Type B pancreatic cell (in vitro differentiated cells): ENCODE results near the gene CCBE1. TPM values are rescaled to one million over a fixed set of nuclear protein-coding genes. Genes with fewer than 3 reads are reported as not detected.
"Not testable (repeated sequence)": the region's sequence is repeated elsewhere in the genome, so short reads cannot be mapped to it uniquely, and the experiment has no call there.

ENCODE experiments used
- DNase-seq: peaks from one replicate; pipeline ENCODE4 v3.0.0; 2021; ENCODE audit warnings: mixed read lengths; ENCODE audit not compliant: unreplicated experiment; ENCODE audit errors: extremely low spot score
- H3K27ac Mint-ChIP-seq: 2 replicates; pipeline ENCODE4 v1.8.0; 2021; ENCODE audit warnings: mild to moderate bottlenecking, mixed read lengths
- H3K27me3 Mint-ChIP-seq: 2 replicates; pipeline ENCODE4 v1.8.0; 2021; ENCODE audit warnings: mixed read lengths
- H3K36me3 Mint-ChIP-seq: 2 replicates; pipeline ENCODE4 v1.8.0; 2021; ENCODE audit warnings: mixed read lengths
- H3K4me1 Mint-ChIP-seq: one replicate; pipeline ENCODE4 v1.8.0; 2021; ENCODE audit warnings: mixed read lengths; ENCODE audit not compliant: unreplicated experiment
- H3K4me3 Mint-ChIP-seq: 2 replicates; pipeline ENCODE4 v1.8.0; 2021; ENCODE audit warnings: mild to moderate bottlenecking, mixed read lengths
- H3K9me3 Mint-ChIP-seq: 2 replicates; pipeline ENCODE4 v1.8.0; 2021; ENCODE audit warnings: mixed read lengths
- total RNA-seq: library from RNA; stranded (reverse); gene quantifications from 2 replicates; pipeline ENCODE4 v1.2.1, GENCODE V29; 2021; ENCODE audit warnings: low replicate concordance
- TF ChIP-seq, protein P1 (sequence below): fragments of 200-600 bp; sonication (generic); conservative IDR thresholded peaks from 2 replicates; pipeline ENCODE4 v1.5.0; 2021; ENCODE audit warnings: antibody characterized with exemption, mild to moderate bottlenecking

Gene CCBE1
- total RNA-seq, 1 donor from 2014 or later: 51.3 TPM

DNA sequence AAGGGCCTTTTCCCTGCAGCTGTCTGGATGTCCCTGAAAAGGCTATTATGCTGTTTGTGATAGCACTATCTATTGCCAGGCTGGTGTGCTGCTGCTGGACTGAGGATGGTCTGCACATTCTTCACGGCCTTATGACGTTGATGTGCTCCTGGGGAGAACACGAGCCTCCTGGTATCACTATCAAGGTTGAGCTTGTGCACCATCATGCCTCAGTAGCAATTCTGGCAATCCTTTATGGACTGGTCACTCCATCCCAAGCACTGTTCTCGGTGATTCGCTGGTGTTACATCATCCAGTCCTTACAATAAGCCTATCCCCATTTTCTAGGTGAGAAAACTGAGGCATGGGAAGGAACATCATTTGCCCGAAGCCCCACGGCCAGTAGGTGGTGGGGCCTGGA lies 18.2 kb upstream of the CCBE1 start:
- Mint-ChIP-seq H3K4me3 (no peak overlapping the region), H3K27ac (no peak overlapping the region), H3K36me3 (no peaks in the 10 kb centered on the region)

DNA sequence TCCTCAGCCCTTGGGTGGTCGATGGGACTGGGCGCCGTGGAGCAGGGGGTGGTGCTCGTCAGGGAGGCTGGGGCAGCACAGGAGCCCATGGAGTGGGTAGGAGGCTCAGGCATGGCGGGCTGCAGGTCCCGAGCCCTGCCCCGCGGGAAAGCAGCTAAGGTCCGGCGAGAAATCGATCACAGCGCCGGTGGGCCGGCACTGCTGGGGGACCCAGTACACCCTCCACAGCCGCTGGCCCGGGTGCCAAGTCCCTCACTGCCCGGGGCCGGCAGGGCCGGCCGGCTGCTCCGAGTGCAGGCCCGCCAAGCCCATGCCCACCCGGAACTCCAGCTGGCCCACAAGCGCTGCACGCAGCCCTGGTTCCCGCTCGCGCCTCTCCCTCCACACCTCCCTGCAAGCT lies 16.9 kb upstream of the CCBE1 start:
- not testable (repeated sequence) for H3K4me3 Mint-ChIP-seq, DNase-seq, H3K27ac Mint-ChIP-seq, H3K36me3 Mint-ChIP-seq, H3K9me3 Mint-ChIP-seq
- peaks cover 15% of the 10 kb centered on the region for H3K27me3 Mint-ChIP-seq
- peaks cover 20% of the 10 kb centered on the region for H3K4me1 Mint-ChIP-seq

More for the DNA sequence above, 18.2 kb upstream of the CCBE1 start:
- no peak for DNase-seq
- Mint-ChIP-seq H3K27me3 (peaks cover 15% of the 10 kb centered on the region), H3K9me3 (no peaks in the 10 kb centered on the region), H3K4me1 (peaks cover 22% of the 10 kb centered on the region)
- TF ChIP-seq, protein P1, sequence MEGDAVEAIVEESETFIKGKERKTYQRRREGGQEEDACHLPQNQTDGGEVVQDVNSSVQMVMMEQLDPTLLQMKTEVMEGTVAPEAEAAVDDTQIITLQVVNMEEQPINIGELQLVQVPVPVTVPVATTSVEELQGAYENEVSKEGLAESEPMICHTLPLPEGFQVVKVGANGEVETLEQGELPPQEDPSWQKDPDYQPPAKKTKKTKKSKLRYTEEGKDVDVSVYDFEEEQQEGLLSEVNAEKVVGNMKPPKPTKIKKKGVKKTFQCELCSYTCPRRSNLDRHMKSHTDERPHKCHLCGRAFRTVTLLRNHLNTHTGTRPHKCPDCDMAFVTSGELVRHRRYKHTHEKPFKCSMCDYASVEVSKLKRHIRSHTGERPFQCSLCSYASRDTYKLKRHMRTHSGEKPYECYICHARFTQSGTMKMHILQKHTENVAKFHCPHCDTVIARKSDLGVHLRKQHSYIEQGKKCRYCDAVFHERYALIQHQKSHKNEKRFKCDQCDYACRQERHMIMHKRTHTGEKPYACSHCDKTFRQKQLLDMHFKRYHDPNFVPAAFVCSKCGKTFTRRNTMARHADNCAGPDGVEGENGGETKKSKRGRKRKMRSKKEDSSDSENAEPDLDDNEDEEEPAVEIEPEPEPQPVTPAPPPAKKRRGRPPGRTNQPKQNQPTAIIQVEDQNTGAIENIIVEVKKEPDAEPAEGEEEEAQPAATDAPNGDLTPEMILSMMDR: no peak

DNA sequence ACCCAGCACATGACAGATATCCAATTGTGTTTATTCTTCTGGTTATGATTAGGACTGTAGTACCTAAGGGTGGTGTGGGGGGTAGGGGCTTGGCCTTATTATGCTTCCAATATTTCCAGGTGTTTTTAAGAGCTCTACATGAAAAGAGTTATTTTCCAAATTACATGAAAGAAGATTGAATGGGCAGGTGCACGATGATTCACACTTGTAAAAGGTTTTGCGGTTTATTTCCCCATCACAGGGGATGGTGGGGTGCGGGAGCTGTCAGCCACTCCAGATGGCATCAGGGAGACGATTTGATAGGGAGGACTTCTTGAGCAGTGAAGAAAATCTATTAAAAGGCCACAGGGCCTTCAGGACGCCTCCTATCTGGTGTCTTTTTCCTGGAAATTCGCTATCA lies 15.1 kb upstream of the CCBE1 start:
- Mint-ChIP-seq H3K4me3 (no peak overlapping the region), H3K9me3 (no peaks in the 10 kb centered on the region), H3K36me3 (no peaks in the 10 kb centered on the region), H3K27me3 (peaks cover 8% of the 10 kb centered on the region), H3K4me1 (peaks cover 8% of the 10 kb centered on the region), H3K27ac (no peak overlapping the region)
- TF ChIP-seq, protein P1: no peak
- DNase-seq: no peak

DNA sequence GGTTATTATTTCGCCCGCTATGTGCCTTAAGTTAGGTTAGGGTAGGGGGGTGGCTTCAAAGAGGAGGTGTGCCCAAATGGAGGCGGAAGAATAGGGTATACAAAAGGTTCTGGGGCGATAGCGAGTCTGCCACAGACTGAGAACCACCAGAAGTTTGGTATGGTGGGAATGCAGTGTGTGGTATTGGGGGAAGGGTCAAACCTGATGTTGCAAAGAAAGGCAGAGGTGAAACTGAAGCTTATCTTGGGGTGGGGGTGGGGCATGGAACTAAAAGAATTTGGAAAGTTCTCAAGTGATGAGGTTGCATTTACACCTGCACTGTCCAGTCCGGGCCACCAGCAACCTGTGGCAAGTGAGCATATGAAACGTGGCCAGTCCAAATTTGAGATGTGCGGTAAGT lies 11.8 kb upstream of the CCBE1 start:
- H3K9me3 Mint-ChIP-seq: no peaks in the 10 kb centered on the region
- peaks cover 8% of the 10 kb centered on the region for H3K27me3 Mint-ChIP-seq
- H3K4me1 Mint-ChIP-seq: peaks cover 13% of the 10 kb centered on the region
- no peak for DNase-seq
- no peaks in the 10 kb centered on the region for H3K36me3 Mint-ChIP-seq
- TF ChIP-seq, protein P1: no peak
- H3K4me3 Mint-ChIP-seq: no peak overlapping the region
- no peak overlapping the region for H3K27ac Mint-ChIP-seq

DNA sequence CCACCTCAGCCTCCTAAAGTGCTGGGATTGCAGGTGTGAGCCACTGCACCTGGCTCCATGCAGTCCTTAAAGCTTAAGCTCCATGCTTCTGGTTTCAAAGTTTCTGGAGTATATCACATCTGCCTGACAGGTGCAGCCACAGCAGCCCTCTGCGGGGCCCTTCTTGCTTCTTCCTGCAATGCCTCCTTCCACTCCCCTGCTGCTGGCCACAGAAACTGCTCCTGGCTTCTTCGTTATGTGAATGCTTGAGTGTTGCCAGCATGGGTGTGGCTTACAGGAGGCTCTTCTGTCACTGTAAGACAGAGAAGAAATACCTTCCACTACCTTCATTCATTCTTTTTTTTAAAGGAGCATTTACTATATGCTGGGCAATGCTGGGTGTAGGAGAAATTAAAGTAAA lies 10.1 kb upstream of the CCBE1 start:
- Mint-ChIP-seq H3K27me3 (peaks cover 9% of the 10 kb centered on the region), H3K4me1 (peaks cover 18% of the 10 kb centered on the region), H3K4me3 (no peak overlapping the region), H3K9me3 (no peaks in the 10 kb centered on the region), H3K27ac (no peak overlapping the region), H3K36me3 (no peaks in the 10 kb centered on the region)
- TF ChIP-seq, protein P1: no peak
- DNase-seq: no peak

DNA sequence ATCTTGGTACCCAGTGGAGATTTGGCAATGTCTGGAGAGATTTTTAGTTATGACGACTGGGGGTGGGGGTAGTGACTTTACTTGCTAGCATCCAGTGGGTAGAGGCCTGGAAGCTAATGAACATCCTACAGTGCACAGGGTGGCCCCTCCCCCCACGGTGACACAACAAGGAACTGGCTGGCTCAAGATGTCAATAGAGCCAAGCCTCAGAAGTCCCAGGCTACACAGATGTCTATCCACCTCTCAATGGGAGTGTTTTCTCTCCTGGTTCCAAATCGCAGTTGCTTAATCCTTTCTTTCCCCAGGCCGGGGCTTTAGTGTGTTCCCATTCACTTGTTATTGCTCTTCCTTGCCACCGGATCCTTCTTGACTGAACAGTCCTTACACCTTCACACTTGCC lies 9.3 kb upstream of the CCBE1 start:
- TF ChIP-seq, protein P1: no peak
- H3K9me3 Mint-ChIP-seq: no peaks in the 10 kb centered on the region
- no peak overlapping the region for H3K4me3 Mint-ChIP-seq
- no peak overlapping the region for H3K27ac Mint-ChIP-seq
- peaks cover 18% of the 10 kb centered on the region for H3K4me1 Mint-ChIP-seq
- peaks cover 8% of the 10 kb centered on the region for H3K27me3 Mint-ChIP-seq
- no peaks in the 10 kb centered on the region for H3K36me3 Mint-ChIP-seq
- no peak for DNase-seq
